Measurements from ENCODE around the gene RPS6KA2.

- TF ChIP-seq POLR2A (IDR thresholded peaks at IDR 0.05) (no peak), CTCF (IDR thresholded peaks at IDR 0.05) (no peak)
Observed at GRCh38 chr6:166398348-166398747, 228.7 kb downstream of the RPS6KA2 start.

Measured in Peyer's patch (tissue), 4 donors.